IPS-NIHi7 (cell line): ENCODE data around the gene SEZ6L.

Experiments used
- DNase-seq: peaks from one replicate; pipeline ENCODE4 v3.0.0; 2012; ENCODE audit warnings: mixed read lengths; ENCODE audit errors: extremely low spot score

Gene SEZ6L

GRCh38 chr22:26295563-26296126 lies 126.4 kb downstream of the SEZ6L start:
- no peak for DNase-seq

DNA sequence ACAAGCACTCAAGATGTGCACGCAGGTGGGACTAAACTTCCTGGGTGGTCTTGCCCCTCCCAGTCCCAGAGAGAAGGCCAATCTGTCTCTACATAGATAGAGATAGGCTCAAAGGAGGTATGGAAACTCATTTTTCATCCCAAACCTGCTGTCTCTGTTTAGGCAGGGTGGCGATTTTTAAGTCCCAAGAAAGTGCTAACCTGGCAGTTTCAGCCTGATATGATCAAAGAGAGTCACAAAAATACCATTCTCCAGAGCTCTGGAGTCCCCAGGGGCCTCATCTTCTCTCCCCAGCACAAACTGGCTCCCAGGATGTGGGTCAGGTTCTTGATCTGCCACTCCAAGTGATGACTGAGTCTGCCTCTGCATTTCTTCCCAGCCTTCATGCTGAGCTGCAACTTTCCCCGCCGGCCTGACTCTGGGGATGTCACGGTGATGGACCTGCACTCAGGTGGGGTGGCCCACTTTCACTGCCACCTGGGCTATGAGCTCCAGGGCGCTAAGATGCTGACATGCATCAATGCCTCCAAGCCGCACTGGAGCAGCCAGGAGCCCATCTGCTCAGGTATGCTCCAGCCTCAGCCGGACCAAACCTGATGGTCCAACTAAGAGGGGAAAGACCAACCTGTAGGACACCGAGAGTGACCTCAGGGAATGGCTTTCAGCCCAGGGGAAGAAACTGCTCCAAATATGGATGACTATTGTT lies 129.5 kb downstream of the SEZ6L start:
- no peak for DNase-seq

DNA sequence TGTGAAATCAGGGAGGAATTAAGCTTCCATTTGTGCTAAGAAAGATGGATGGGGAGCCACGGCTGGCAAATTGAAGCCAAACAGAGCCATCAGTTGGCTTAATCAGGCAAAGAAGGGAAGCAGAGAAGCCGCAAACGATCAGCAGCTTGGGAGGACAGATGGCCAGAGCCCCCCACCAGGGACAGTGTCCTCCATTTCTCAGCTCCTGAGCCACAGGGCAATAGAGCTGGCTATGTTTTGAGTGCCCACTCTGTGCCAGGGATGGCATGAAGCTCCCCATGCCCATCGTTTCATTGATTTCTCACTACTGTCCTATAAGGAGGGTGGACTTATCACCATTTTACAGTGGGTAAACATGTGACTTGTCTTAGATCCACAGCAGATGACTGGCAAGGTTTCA lies 133.5 kb downstream of the SEZ6L start:
- DNase-seq = no peak

GRCh38 chr22:26303475-26303874 lies 134.2 kb downstream of the SEZ6L start:
- DNase-seq = no peak

GRCh38 chr22:26304730-26305129 lies 135.5 kb downstream of the SEZ6L start:
- no peak for DNase-seq

DNA sequence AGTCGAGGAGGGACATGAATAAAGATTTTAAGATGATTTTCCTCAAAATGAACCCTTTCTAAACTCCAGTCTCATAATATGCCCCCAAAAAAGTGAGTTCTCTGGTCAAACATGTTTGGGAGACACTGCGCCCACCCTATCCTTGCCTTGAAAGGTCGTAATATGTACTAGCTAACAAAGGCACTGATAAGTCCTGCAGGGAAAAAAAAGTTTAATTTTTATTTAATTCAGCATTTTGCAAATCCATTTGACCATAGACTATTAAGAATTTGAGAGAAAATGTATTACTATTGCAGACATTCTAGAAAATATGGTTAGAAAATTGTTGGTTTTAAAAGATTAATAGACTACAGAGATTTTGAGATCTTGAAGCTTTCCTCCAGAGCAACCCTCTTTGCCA lies 139.2 kb downstream of the SEZ6L start:
- no peak for DNase-seq

DNA sequence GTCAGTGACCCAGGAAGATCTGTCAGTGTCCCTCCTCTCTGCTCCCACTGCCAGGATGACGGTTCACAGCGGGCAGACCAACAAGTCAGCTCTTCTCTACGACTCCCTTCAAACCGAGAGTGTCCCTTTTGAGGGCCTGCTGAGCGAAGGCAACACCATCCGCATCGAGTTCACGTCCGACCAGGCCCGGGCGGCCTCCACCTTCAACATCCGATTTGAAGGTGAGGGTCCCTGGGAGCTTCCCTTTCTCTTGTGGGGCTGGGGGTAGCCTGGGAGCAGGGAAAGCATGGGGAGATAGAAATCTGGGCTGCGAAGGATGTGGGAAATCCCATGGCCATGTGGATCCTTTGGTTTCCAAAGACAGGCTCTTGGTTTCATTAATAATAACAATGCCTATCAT lies 141.4 kb downstream of the SEZ6L start:
- no peak for DNase-seq

DNA sequence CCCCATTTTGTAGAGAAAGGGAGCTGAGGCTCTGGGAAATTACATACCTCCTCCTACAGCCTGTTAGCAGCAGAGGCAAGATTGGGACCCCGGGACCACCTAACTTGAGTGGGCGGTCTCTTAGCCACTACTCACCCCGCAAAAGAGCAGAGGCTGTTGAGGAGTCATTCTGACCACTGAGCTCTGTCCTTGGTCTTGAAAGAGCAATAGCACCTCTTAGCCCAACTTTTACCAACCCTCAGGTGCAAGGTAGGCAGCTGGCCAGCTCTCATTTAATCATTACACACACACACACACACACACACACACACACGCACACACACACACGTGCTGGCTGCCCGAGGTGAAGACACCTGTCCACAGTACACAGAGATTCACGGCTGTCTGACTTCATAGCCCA lies 144.0 kb downstream of the SEZ6L start:
- DNase-seq = no peak

DNA sequence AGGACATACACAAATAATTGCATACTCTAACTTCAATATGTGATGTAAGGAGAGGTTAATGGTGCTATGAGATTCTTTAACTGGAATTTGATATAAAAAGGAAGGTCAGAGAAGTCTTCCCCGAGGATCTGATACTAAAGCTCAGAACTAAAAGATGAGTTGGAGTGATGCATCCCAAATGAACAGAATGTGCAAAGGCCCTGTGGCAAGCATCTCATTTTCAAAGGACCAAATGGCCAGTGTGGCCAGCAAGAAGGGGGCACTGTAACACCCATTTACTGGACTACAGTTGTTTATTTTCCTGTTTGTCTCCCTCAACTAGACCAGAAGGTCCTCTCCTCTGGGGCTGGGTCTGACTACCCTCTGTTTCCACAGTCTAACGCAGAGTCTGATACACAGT lies 144.9 kb downstream of the SEZ6L start:
- no peak for DNase-seq

- DNase-seq = no peak
These were observed 145.4 kb downstream of the SEZ6L start for GRCh38 chr22:26314656-26315055.

GRCh38 chr22:26316732-26317285 lies 147.5 kb downstream of the SEZ6L start:
- DNase-seq = no peak

- DNase-seq = peak; percentile 68
These were observed 149.7 kb downstream of the SEZ6L start for GRCh38 chr22:26318975-26319374.

GRCh38 chr22:26320447-26320846 lies 151.2 kb downstream of the SEZ6L start:
- no peak for DNase-seq

- DNase-seq = no peak
These were observed 152.2 kb downstream of the SEZ6L start for GRCh38 chr22:26321469-26321913.

- DNase-seq = no peak
These were observed 153.1 kb downstream of the SEZ6L start for GRCh38 chr22:26322179-26322905.

GRCh38 chr22:26323013-26323412 lies 153.8 kb downstream of the SEZ6L start:
- DNase-seq = no peak

DNA sequence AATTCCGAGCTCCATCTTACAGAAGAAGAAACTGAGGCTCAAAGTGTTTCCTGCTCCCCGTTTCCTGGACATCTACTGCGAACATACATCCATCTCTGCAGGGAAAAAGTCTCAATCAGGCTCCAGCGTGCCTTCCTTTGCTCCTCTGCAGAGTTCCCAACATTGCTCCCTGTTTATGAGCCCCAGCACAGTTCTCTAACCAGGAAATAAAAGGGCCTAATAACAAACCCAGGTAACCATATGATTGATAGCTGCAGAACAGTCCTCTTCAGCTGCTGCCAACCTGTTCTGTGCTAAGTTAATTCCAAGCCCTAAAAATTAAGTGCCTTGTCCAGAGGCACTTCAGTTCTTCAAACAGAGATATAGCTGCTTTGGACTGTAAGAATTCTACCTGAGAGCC lies 154.9 kb downstream of the SEZ6L start:
- DNase-seq = no peak

DNA sequence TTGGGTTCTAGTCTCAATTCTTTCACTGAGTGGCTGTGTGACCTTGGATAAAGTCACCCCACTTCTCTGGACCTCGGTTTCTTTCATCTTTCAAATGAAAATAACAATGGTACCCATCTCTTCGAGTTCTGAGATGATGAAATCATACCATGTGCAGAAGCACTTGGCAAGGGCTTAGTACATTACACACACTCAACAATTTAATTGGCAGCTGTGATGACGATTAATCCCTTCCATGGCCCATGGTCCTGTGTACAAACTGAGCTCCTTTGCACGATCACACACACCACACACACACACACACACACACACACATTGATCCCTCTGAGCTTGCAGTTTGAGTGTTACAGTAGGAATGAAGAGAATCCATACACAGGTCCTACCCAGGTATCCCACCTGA lies 156.4 kb downstream of the SEZ6L start:
- no peak for DNase-seq

DNA sequence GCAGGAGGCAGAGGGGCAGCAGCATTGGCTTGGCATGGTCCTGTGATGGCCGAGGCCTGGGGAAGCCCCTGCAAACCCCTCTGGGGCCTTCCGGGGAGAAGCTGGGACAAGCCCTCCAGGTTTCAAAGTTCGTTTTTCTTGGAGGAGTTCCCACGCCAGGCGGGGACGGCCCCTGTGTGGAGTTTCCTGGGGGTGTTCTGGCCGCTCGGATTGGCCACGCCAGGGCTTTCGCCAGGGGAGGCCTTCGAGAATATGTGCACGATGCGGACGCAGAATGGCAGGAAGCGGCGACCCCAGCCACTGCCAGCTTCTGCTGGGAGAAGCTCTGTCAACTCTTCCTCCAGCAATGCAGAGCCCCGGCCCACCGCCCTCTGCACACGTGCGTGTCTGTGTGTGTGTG lies 157.5 kb downstream of the SEZ6L start:
- no peak for DNase-seq

DNA sequence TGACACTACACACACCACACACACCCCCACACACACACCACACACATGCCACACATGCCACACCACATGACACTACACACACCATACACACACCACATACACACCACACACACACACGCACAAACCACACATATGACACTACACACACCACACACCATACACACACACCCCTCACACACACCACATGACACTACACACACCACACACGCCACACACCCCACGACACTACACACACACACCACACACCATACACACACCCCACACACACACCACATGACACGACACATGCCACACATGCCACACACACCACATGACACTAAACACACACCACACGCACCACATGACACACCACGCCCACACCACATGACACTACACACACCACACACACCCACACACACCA lies 158.0 kb downstream of the SEZ6L start:
- DNase-seq = no peak

DNA sequence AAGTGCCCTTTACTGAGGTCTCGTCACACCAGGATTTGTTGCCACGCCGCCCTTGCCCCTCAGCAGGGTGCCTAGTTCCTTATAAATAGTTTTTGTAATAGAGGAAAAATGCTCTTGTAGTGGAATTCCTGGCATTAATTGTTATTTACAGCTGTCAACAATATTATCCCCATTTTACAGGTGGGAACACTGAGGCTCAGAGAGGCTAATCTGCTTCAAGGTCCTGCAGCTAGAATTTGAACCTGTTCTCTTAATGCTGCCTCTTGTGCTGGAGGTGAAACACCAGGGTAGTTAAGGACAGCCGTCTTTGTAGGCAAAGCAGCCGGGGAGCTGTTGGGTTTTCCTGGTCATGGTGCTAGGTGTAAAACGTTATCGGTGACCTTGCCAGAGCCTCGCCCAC lies 159.0 kb downstream of the SEZ6L start:
- DNase-seq = no peak

- DNase-seq = peak; percentile 94
These were observed 161.8 kb downstream of the SEZ6L start for GRCh38 chr22:26330971-26331625.
